HG02642 (cell line): ENCODE measurements around the gene IPO4.

Experiments used
- ATAC-seq: cut with Tn5 transposase; IDR thresholded peaks from one replicate; pipeline ENCODE4 v1.9.1; 2021; ENCODE audit warnings: mild to moderate bottlenecking; ENCODE audit not compliant: unreplicated experiment, poor library complexity

The IPO4 gene

DNA sequence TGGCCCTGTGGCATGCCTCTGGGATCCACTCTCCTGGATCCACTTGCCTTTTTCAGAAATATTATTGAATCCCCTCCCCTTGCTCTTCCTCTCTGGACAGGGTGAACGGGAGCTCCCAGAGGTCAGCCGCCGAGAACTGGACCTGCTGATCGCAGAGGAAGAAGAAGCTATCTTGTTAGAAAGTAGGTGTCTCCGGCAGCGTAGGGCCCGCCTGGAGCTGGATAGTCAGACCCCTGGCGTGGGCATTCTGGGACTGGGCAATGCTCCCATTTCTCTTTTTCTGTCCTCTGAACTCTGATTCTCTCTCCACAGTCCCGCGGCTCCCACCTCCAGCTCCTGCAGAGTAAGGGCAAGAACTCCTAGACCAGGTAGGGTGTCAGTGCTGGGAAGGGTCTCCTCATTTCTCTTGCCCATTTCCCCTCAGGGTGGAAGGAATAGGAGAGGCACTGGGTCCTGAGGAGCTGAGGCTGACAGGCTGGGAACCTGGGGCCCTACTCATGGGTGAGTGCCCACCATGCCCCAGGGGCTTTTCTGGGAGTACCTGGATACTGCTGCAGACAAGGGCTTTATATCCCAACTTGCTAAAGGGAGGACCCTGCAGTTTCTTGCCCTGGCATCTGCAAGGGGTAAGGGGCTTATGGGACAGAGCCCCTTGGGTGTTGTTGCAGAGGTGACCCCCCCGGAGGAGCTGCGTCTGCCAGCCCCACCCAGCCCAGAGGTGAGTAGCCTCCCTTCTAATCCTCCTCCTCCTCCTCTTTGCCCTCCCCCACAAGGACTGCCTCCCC is 11.4 kb downstream of the IPO4 start:
- ATAC-seq, result no peak

DNA sequence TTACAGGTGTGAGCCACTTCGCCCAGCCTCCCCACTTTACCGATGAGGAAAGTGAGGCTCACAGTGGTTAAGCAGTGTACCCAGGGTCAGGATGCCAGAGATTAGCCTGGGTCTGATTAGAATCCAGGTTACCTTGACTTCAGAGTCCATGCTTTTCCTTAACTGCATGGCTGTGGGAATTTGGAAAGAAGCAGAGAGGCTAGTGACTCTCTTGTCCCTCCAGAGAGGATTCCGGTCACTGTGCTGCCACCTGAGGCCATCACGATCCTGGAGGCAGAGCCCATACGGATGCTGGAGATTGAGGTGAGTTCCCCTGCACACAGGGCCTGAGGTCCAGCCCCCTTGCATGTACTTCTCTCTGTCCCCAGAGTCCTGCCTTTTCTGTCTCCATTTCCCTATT is 12.0 kb downstream of the IPO4 start:
- ATAC-seq, result no peak

DNA sequence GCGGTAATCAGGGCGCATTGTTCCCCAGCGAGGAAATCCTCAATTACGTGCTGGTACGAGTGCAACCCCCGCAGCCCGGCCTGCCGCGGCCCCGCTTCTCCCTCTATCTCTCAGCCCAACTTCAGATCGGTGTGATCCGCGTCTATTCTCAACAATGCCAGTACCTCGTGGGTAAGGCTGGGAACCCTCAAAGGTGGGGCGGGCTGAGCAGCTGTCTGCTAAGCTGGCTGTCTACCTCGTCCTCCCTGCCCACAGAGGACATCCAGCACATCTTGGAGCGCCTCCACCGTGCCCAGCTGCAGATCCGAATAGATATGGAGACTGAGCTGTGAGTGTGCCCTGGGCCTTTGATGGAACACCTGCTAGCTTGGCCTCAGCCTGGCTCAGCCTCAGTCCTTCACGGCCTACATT is 15.7 kb downstream of the IPO4 start:
- ATAC-seq, result no peak

DNA sequence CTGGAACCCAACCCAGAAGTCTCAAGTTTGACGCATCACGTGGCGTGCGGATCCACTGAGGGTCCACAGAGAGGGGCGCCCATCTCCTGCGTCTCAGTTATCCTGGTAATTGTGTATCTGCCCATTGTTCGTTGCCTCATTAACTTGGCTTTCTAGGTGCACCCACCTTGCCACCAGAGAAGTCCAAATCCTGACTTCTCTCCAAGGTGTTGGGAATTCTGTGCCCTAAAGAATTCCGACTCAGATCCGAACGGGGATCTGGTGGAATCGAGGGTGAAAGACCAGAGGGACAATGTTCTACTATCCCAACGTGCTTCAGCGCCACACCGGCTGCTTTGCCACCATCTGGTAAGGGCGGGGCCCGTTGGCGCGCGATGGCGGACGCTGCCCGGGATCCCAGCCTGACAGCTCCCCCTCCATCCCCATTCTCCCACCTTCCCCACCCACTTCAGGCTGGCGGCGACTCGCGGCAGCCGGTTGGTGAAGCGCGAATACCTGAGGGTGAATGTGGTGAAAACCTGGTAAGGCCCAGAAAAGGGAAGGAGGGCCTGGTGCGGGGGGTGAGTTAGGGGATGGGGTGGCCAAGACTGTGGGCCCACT is 16.3 kb downstream of the IPO4 start:
- no peak for ATAC-seq

DNA sequence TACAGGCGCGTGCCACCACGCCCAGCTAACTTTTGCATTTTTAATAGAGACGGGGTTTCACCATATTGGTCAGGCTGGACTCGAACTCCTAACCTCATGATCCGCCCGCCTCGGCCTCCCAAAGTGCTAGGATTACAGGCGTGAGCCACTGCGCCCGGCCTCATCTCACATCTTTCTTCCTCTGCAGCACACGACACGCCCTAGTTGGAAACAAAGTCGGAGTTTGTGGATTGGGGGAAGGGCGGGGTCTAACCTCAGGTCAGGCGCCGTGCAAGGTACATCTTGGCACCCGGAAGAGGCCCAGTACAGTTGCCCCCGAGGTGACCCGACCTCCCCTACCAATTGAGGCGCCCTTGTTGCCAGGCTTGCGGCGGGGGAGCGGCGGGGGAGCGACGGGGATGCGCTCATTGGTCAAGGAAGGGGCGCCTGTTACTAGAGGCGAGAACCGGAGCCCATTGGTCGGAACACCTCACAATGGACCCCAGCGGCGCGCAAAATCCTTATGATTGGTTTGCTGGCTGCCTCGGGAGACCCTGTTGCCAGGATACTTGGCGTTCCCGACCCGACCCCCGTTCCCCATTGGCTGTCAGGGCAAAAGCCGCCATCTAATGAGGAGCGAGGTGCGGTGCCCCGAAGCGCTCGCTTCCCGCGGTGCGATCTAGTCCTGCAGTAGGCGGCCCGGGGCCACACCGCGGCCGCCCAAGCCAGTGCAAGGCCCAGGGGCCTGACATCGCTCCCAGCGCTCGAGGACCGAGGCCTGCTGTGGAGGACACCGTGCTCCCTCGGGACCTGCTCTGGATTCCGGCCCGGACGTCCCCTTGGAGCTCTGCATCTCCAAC is 17.0 kb downstream of the IPO4 start, which contains the start of gene REC8:
Gene REC8 (plus strand): TSS at position 659 of the 839 bp plus-strand sequence. CDS start 473 bp downstream, outside the sequence.
- peak; percentile 70 for ATAC-seq

DNA sequence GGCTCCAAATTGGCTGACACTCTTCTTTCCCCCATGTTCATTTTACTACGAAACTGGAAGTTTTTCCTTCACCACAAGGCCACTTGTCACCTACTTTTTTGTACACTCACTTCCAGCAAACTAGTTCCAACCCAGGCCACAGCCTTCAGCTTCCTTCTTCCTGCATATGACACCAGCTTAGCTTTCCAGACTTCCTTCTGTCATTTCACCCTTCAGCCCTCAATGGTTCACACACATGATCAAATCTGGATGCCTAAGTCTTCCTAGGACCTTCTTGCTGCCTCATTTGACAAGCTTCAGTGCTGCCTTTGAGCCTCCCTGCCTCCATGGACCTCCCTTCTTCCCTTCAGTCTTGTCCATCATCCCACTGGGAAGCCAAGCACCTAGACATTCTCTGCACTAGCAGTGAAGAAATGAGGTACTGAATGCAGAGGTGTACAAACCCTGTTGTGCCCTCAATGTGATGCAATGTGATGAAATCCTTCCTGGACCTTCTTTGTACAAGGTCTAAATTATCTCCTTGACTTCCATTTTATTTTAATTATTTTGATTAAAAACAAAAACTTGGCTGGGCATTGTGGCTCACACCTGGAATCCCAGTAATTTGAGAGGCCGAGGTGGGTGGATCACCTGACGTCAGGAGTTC is 21.0 kb downstream of the IPO4 start:
- no peak for ATAC-seq

DNA sequence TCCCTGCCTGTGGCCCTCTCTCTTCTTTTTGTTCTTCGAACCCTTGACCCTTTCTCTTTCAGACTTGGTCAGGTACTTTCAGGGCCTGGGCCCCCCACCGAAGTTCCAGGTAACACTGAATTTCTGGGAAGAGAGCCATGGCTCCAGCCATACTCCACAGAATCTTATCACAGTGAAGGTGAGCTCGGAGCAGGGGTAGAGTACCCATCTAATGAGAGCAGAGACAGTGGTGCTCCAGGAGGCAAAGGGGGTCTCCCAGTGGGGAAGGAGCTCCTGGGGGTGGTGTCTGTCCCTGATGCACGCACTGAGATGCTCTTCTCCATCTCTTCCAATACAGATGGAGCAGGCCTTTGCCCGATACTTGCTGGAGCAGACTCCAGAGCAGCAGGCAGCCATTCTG is 22.8 kb downstream of the IPO4 start:
- ATAC-seq, result no peak

DNA sequence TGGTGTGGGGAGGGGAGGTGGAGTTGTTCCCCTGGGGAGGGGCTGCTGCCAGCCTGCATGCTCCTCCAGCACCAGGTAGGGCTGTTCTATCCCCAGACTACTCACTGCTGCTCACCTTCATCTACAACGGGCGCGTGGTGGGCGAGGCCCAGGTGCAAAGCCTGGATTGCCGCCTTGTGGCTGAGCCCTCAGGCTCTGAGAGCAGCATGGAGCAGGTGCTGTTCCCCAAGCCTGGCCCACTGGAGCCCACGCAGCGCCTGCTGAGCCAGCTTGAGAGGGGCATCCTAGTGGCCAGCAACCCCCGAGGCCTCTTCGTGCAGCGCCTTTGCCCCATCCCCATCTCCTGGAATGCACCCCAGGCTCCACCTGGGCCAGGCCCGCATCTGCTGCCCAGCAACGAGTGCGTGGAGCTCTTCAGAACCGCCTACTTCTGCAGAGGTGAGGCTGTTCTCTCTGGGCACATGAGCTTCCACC is 24.1 kb downstream of the IPO4 start:
- ATAC-seq, result no peak

DNA sequence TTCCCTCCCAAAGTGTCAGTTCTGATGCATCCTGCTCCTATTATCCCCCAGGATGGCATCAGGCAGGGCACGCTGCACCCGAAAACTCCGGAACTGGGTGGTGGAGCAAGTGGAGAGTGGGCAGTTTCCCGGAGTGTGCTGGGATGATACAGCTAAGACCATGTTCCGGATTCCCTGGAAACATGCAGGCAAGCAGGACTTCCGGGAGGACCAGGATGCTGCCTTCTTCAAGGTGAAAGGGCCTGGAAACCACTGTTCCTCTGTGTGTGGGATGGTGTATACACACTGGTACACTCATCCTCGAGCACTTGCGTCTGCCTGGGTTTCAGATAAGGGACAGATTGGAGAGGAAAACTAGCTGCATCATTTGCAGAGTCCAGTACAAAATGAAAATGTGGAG is 26.5 kb downstream of the IPO4 start:
- no peak for ATAC-seq

DNA sequence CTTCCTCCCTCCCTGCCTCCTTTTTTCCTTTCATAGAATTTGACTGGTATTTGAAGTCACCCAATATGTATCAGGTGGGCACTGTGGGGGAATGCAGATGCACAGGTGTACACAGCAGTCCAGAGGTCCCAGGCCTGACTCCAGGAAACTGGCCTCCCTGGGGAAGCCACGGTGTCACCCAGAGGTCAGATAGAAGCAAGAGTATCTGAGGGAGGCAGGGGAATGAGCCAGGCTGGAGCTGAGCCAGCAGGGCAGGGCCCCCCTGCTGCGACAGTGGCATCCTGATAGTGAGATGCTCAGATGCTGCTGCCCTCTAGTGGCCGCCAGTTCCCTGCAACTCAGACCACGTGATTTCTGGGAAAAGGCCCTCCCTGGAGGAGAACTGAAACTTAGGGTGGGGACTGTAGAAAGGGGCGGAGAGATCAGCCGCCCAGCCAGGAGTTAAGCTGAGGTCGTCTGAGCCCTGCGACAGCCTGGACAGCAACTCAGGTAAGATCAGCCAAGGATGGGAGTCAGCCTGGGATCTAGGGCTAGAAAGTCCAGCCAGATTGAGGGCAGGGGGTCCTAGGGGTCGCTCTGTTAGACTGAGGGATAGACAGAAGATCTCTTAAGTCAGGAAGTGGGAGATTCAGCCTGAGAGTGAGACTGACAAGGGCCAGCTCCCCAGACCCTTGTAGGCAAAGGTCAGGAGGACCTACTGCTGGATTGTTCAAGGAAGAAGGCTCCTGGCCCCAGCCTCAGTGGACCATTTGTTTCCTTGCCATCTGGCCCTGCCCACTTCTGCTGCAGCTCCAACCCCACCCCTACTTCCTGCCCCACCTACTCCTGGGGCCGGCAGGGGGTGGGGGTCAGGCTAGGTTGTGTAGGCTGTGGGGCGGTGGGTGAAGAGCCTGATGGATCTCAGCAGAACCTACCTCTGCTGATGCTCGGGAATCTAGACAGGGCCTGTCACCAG is 27.5 kb downstream of the IPO4 start, which contains the start of gene IRF9:
Gene IRF9 (plus strand): TSS at position 416 of the 955 bp plus-strand sequence. CDS start 880 bp downstream, outside the sequence.
- peak; percentile 85 for ATAC-seq

DNA sequence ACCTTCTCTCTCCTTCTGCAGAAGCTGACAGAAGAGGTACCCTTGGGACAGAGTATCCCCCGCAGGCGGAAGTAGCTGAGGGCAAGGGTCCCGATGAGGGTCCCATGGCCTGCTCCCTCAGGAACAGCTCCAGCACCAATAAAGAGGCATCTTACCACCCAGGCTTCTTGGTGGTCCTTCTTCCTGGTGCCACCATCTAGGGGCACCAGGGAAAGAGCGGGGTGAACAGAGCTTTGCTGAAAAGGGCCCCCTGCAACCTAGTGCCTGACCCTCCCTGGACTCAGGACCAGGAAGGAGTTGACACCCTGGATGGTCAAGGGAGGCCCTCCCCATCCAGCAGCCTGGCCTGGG is 28.1 kb downstream of the IPO4 start:
- ATAC-seq, result peak; percentile 0

DNA sequence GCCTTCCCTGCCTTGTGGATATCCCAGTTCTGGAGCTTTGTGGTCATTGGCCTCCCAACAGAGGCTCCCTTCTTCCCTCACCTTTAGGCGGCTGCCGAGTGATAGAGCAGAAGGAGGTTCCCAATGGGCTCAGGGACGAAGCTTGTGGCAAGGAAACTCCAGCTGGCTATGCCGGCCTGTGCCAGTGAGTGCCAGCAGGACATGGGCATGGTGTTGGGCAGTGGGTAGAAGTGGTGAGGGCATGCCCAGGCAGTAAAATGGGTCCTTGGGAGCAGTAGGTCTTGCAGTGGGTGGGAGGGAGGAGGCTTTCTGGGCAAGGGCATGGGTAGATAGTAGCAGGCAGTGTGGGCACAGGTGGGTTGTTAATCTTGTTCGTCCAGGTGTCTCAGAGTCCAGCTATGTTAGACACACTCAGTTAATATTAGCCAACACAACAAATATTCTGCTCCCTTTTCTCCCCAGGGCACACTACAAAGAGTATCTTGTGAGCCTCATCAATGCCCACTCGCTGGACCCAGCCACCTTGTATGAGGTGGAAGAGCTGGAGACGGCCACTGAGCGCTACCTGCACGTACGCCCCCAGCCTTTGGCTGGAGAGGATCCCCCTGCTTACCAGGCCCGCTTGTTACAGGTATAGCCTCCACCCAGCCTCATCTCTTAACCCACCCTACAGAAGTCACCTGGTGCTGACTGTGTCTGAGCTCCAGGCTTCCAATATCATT is 28.7 kb downstream of the IPO4 start:
- ATAC-seq, result no peak

DNA sequence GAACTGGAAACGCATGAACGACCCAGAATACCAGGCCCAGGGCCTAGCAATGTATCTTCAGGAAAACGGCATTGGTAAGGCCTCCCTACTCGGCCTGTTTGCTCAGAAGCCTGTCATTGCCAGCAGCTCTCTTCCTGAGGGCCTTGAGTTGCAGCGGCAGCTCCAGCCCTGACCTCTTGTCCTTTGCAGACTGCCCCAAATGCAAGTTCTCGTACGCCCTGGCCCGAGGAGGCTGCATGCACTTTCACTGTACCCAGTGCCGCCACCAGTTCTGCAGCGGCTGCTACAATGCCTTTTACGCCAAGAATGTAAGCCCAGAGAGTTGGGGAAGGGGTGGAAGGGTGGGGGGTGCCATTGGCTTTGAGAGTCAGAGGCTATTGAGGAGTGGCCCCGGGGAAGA is 31.3 kb downstream of the IPO4 start:
- ATAC-seq, result no peak

DNA sequence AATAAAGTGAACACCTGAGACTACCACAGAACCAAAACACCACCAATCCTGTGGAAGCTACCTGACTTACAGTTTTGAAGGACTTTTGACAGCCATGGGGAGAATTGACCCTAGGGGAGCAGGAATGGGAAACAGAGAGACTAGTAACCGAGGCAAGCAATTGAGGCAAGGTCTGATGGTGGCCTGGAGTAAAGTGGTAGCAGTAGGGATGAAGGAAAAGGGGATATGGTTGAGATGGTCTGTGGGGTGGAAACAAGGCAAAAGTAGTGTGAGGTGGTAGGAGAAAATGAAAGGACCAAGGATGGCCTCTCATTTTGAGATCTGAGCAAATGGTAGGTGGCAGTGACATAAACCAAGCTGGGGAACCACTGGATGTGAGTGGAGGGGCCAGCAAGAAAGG is 31.8 kb downstream of the IPO4 start:
- no peak for ATAC-seq

DNA sequence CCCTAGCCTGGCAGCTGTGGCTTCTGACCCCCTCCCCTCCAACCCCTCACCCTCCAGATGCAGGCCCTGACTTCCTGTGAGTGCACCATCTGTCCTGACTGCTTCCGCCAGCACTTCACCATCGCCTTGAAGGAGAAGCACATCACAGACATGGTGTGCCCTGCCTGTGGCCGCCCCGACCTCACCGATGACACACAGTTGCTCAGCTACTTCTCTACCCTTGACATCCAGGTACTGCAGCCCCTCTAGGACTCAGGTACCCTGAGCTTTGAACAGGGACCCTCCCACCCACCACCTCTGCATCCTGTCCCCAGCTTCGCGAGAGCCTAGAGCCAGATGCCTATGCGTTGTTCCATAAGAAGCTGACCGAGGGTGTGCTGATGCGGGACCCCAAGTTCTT is 33.5 kb downstream of the IPO4 start:
- no peak for ATAC-seq

DNA sequence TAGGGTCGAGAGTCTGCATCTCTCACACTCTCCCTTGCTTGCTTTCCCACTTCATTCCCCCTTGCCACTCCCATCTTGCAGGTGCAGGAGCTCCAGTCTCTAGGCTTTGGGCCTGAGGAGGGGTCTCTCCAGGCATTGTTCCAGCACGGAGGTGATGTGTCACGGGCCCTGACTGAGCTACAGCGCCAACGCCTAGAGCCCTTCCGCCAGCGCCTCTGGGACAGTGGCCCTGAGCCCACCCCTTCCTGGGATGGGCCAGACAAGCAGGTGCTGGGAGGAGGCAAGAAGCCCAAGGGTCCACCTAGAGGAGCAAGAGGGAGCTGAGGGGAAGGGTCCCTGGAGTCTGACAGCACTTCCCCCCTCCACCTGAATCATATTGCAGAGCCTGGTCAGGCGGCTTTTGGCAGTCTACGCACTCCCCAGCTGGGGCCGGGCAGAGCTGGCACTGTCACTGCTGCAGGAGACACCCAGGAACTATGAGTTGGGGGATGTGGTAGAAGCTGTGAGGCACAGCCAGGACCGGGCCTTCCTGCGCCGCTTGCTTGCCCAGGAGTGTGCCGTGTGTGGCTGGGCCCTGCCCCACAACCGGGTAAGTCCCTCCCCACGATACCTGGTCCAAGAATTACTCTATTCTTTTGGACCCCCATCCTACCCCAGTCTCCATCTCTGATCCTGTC is 37.1 kb downstream of the IPO4 start:
- ATAC-seq, result no peak

DNA sequence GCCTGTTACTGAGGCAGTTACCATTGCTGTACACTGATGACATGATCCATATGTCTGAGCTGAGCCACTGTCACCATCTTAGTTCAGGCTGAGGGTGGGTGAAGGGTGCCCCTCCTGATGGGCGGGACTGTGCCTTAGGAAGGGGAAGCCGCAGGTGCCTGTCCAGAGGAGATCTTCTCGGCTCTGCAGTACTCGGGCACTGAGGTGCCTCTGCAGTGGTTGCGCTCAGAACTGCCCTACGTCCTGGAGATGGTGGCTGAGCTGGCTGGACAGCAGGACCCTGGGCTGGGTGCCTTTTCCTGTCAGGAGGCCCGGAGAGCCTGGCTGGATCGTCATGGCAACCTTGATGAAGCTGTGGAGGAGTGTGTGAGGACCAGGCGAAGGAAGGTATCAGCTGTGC is 37.6 kb downstream of the IPO4 start:
- no peak for ATAC-seq

DNA sequence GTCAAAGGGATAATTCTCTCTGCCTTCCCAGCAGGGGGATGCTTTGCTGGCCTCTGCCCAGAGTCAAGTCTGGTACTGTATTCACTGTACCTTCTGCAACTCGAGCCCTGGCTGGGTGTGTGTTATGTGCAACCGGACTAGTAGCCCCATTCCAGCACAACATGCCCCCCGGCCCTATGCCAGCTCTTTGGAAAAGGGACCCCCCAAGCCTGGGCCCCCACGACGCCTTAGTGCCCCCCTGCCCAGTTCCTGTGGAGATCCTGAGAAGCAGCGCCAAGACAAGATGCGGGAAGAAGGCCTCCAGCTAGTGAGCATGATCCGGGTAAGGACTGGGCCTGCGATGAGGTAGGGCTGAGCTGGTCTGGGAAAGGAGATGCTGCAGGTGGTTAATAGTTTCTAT is 38.0 kb downstream of the IPO4 start:
- ATAC-seq, result no peak
